ENCODE measurements around the gene LGR6.

GRCh38 chr1:202362212-202362611, 168.6 kb downstream of the LGR6 start:
- TF ChIP-seq CTCF (IDR thresholded peaks at IDR 0.05 in 2 of 3, conservative IDR thresholded peaks at IDR 0.05 in 1 of 3; ENCODE audit: control insufficient read depth in 2 of 3, extremely low read depth in 1 of 3, insufficient read depth in 1 of 3, low read depth in 3 of 3, low read length in 3 of 3) (no peak), ATF2 (IDR thresholded peaks at IDR 0.05; ENCODE audit: low read length) (no peak), RELA (IDR thresholded peaks at IDR 0.05; ENCODE audit: borderline replicate concordance, partially characterized antibody) (no peak), RAD21 (IDR thresholded peaks at IDR 0.05; ENCODE audit: insufficient read depth, low read depth, low read length) (no peak), NFIC (IDR thresholded peaks at IDR 0.05; ENCODE audit: low read depth, low read length) (no peak), EP300 (IDR thresholded peaks at IDR 0.05; ENCODE audit: borderline replicate concordance in 1 of 2, control insufficient read depth in 1 of 2, low read depth in 2 of 2, low read length in 2 of 2) (no peak), POLR2AphosphoS5 (IDR thresholded peaks at IDR 0.05; ENCODE audit: low read length) (no peak), HCFC1 (IDR thresholded peaks at IDR 0.05; ENCODE audit: low read length) (no peak), CBX3 (IDR thresholded peaks at IDR 0.05; ENCODE audit: borderline replicate concordance, low read depth) (no peak), POLR2A (IDR thresholded peaks at IDR 0.05; ENCODE audit: low read depth, low read length) (no peak), MEF2A (IDR thresholded peaks at IDR 0.05; ENCODE audit: insufficient read depth, low read depth, low read length) (no peak), POLR2AphosphoS2 (IDR thresholded peaks at IDR 0.05; ENCODE audit: low read depth, low read length) (no peak), KDM1A (IDR thresholded peaks at IDR 0.05; ENCODE audit: borderline replicate concordance) (no peak)
